GM18861 (cell line): ENCODE measurements around the gene MORN3.
"Not testable (repeated sequence)": the region's sequence is repeated elsewhere in the genome, so short reads cannot be mapped to it uniquely, and the experiment has no call there.

Source experiments
- ATAC-seq: cut with Tn5 transposase; IDR thresholded peaks from one replicate; pipeline ENCODE4 v1.9.1; 2021; ENCODE audit not compliant: unreplicated experiment

MORN3 gene

GRCh38 chr12:121648458-121649028 lies 20.9 kb downstream of the MORN3 start:
- no peak for ATAC-seq

GRCh38 chr12:121641343-121641630 lies 28.2 kb downstream of the MORN3 start:
- no peak for ATAC-seq

GRCh38 chr12:121638298-121639202 lies 30.9 kb downstream of the MORN3 start:
- ATAC-seq: no peak

- no peak for ATAC-seq
Observed at GRCh38 chr12:121637231-121637914, 32.1 kb downstream of the MORN3 start.

- no peak for ATAC-seq
Observed at GRCh38 chr12:121634836-121635235, 34.6 kb downstream of the MORN3 start.

- ATAC-seq: not testable (repeated sequence)
Observed at GRCh38 chr12:121633833-121634196, 35.6 kb downstream of the MORN3 start.

- ATAC-seq: no peak
Observed at GRCh38 chr12:121632069-121632970, 37.1 kb downstream of the MORN3 start.

GRCh38 chr12:121630791-121631355 lies 38.6 kb downstream of the MORN3 start:
- no peak for ATAC-seq

GRCh38 chr12:121628536-121628935 lies 40.9 kb downstream of the MORN3 start:
- ATAC-seq: no peak

GRCh38 chr12:121628037-121628436 lies 41.4 kb downstream of the MORN3 start:
- ATAC-seq: no peak

- peak; percentile 20 for ATAC-seq
Observed at GRCh38 chr12:121626853-121627640, 42.4 kb downstream of the MORN3 start.

GRCh38 chr12:121626087-121626852 lies 43.2 kb downstream of the MORN3 start, which contains the start of gene ORAI1:
Gene ORAI1 (plus strand): TSS chr12:121626530.
- ATAC-seq: peak; percentile 64

- ATAC-seq: no peak
Observed at GRCh38 chr12:121620333-121620891, 49.0 kb downstream of the MORN3 start.

- no peak for ATAC-seq
Observed at GRCh38 chr12:121618659-121619233, 50.7 kb downstream of the MORN3 start.

GRCh38 chr12:121614872-121615467 lies 54.5 kb downstream of the MORN3 start:
- no peak for ATAC-seq

GRCh38 chr12:121613462-121613861 lies 56.0 kb downstream of the MORN3 start:
- ATAC-seq: no peak

GRCh38 chr12:121611306-121611705 lies 58.1 kb downstream of the MORN3 start:
- no peak for ATAC-seq
